Kidney (tissue), 14 donors: ENCODE data around the gene ANKS1B. TPM values are rescaled to one million over a fixed set of nuclear protein-coding genes. Genes with fewer than 3 reads are reported as not detected.
A peak's percentile ranks its signal among the peaks of the same experiment; 100 is the strongest.

Source experiments
- DNase-seq, 5 donors: peaks; one replicate each; pipeline ENCODE4 v3.0.0-alpha.2; 2013 to 2020
- FAIRE-seq: peaks from 2 replicates; lab custom pipeline; 2012; peaks lifted over from hg19 to GRCh38; lab: Jason Lieb, UNC
- H3K27ac ChIP-seq, 2 donors: one replicate each; pipeline ENCODE4 v1.7.0; 2013; ENCODE audit warnings: low read depth in 2 of 2, low read length in 2 of 2, inconsistent platforms in 1 of 2
- H3K27me3 ChIP-seq: one replicate; pipeline ENCODE4 v1.7.1; 2013; ENCODE audit warnings: low read length, inconsistent platforms; ENCODE audit not compliant: control insufficient read depth, insufficient read depth
- H3K36me3 ChIP-seq, 3 donors: one replicate each; pipeline versions ENCODE4 v1.7.0 to v1.7.1; 2013; ENCODE audit warnings: low read length in 3 of 3, control low read depth in 1 of 3, inconsistent platforms in 1 of 3; ENCODE audit not compliant: insufficient read depth in 3 of 3, control insufficient read depth in 2 of 3
- H3K4me1 ChIP-seq, 3 donors: one replicate each; pipeline versions ENCODE4 v1.7.0 to v1.7.1; 2013; ENCODE audit warnings: low read length in 3 of 3, inconsistent platforms in 1 of 3, low read depth in 1 of 3; ENCODE audit not compliant: control insufficient read depth in 2 of 3, insufficient read depth in 2 of 3
- H3K4me3 ChIP-seq, 3 donors: one replicate each; pipeline versions ENCODE4 v1.7.0 to v1.8.1; 2013; ENCODE audit warnings: low read length in 3 of 3, control low read depth in 1 of 3, inconsistent platforms in 1 of 3
- H3K9ac ChIP-seq, 3 donors: one replicate each; pipeline versions ENCODE4 v1.7.0 to v1.7.1; 2013; ENCODE audit warnings: low read length in 3 of 3, control low read depth in 1 of 3, inconsistent platforms in 1 of 3
- H3K9me3 ChIP-seq, 3 donors: one replicate each; pipeline versions ENCODE4 v1.7.0 to v1.7.1; 2013; ENCODE audit warnings: low read length in 3 of 3, control low read depth in 1 of 3, inconsistent platforms in 1 of 3; ENCODE audit not compliant: control insufficient read depth in 2 of 3, insufficient read depth in 1 of 3
- CTCF ChIP-seq: IDR thresholded peaks from 3 replicates; pipeline ENCODE4 v1.5.1; 2012; ENCODE audit warnings: mild to moderate bottlenecking, moderate library complexity, borderline replicate concordance; ENCODE audit not compliant: insufficient read depth; ENCODE audit errors: extremely low read depth
- intact Hi-C: fragments of 100-400 bp; cut with DNase I; formaldehyde crosslinking; loops from one replicate; pipeline ENCODE4 v1.11.1; 2022
- polyA plus RNA-seq: library from polyadenylated mRNA; stranded (reverse); fragments of 350-450 nt; fragmentation: Illumina TruSeq; extraction: RNeasy Lipid Tissue Mini Kit (QIAGEN cat#74804); gene quantifications from one replicate; pipeline ENCODE4 v1.2.3, GENCODE V29; 2014; ENCODE audit warnings: low read depth, low replicate concordance; ENCODE audit not compliant: insufficient read depth
- total RNA-seq: library from RNA; stranded (reverse); fragmentation: NEBNext Ultra II Directional; extraction: Animal tissue kit (Norgen Biotek cat#: 25700); gene quantifications from one replicate; pipeline ENCODE4 v1.2.1, GENCODE V29; 2021
- donor health status: control.
- donor health status: control.
- donor health status: control.
- donor health status: control.
- donor health status: control.
- donor health status: DM: yes; HTN: yes; CAD: no.
- donor health status: Normal renal cell carcinoma (clear cell type).

ANKS1B gene
- total and polyA plus RNA-seq, 2 donors from 2014 or later = 1.7 to 5.8 TPM

- Histone ChIP-seq H3K27me3 (no peaks in the 10 kb centered on the region), H3K4me1 (no peaks in the 10 kb centered on the region), H3K9me3 (no peaks in the 10 kb centered on the region), H3K36me3 (no peaks in the 10 kb centered on the region), H3K27ac (no peak overlapping the region), H3K9ac (no peak overlapping the region), H3K4me3 (no peak overlapping the region)
- TF ChIP-seq CTCF = no peak
- FAIRE-seq (no peak), DNase-seq (no peak)
- intact Hi-C loops = no loop called here
Observed at GRCh38 chr12:98751580-98752115, 1233.1 kb downstream of the ANKS1B start.

DNA sequence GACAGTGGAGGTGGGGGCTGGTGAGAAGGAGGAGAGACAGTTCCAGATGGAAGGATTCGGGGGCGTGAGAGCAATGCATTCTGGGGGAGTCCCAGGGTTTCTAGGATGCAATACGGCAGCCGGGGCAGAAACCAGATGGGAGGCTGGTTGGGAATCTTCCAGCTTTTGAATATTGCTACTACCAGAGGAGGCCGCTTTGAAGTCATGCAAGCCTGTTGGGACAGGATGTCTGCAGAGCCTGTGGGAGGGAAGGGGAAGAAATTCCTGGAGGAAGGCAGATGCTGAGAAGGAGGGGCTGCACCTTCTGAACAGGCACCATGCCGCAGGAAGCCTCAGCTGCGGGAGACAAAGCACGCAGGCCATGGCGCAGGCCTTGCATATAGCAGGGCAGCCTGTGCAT, 1234.2 kb downstream of the ANKS1B start:
- Histone ChIP-seq H3K4me3 (no peak overlapping the region), H3K27ac (no peak overlapping the region), H3K27me3 (peaks cover 2% of the 10 kb centered on the region), H3K36me3 (no peaks in the 10 kb centered on the region), H3K9me3 (no peaks in the 10 kb centered on the region), H3K9ac (no peak overlapping the region), H3K4me1 (peaks cover 0 to 4% (median 0%) of the 10 kb centered on the region in 3 donors)
- DNase-seq (peak in 1 of 5 donors; percentile 56), FAIRE-seq (no peak)
- intact Hi-C loops = no loop called here
- TF ChIP-seq CTCF = no peak

- H3K9me3 ChIP-seq = no peaks in the 10 kb centered on the region
- H3K36me3 ChIP-seq = no peaks in the 10 kb centered on the region
- no peak overlapping the region for H3K27ac ChIP-seq
- no peak for TF ChIP-seq CTCF
- H3K4me1 ChIP-seq = peaks cover 0 to 4% (median 0%) of the 10 kb centered on the region in 3 donors
- no peak for FAIRE-seq
- peaks cover 2% of the 10 kb centered on the region for H3K27me3 ChIP-seq
- no peak for DNase-seq
- intact Hi-C loops = no loop called here
- no peak overlapping the region for H3K9ac ChIP-seq
- H3K4me3 ChIP-seq = no peak overlapping the region
Observed at GRCh38 chr12:98748463-98748862, 1236.3 kb downstream of the ANKS1B start.
